Lower leg skin (tissue), 3 donors: ENCODE results near the gene UBXN6.

Experiments
- POLR2A ChIP-seq, 2 donors: fragments of 450-650 bp; IDR thresholded peaks; one replicate each; pipeline ENCODE4 v1.6.1; 2016 to 2017; ENCODE audit warnings: antibody characterized with exemption in 2 of 2, mild to moderate bottlenecking in 1 of 2, moderate library complexity in 1 of 2
- TF ChIP-seq, protein P1 (sequence below), 3 donors: fragments of 450-650 bp; IDR thresholded peaks; one replicate each; pipeline ENCODE4 v1.5.1; 2016; ENCODE audit warnings: antibody characterized with exemption in 3 of 3, mild to moderate bottlenecking in 3 of 3, moderate library complexity in 2 of 3

DNA sequence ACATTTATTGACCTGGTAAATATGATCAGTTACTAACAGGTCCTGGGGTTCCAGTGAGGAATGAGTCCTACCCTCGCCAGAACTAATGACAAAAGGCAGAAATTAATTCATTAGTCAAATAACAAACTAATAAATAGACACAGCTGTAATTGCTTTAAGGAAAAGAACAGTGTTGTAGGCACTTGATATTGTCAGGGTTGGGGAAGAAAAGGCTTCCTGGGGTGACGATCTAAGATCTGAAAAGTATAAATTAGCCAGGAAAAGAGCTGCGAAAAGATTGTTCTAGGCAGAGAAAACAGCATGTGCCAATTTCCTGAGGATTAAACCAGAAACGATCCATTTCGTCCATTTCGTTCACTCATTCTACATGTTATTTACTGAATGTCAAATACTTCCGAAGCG is 55.8 kb downstream of the UBXN6 start:
- TF ChIP-seq POLR2A (IDR thresholded peaks at IDR 0.05), result no peak
- TF ChIP-seq, protein P1, sequence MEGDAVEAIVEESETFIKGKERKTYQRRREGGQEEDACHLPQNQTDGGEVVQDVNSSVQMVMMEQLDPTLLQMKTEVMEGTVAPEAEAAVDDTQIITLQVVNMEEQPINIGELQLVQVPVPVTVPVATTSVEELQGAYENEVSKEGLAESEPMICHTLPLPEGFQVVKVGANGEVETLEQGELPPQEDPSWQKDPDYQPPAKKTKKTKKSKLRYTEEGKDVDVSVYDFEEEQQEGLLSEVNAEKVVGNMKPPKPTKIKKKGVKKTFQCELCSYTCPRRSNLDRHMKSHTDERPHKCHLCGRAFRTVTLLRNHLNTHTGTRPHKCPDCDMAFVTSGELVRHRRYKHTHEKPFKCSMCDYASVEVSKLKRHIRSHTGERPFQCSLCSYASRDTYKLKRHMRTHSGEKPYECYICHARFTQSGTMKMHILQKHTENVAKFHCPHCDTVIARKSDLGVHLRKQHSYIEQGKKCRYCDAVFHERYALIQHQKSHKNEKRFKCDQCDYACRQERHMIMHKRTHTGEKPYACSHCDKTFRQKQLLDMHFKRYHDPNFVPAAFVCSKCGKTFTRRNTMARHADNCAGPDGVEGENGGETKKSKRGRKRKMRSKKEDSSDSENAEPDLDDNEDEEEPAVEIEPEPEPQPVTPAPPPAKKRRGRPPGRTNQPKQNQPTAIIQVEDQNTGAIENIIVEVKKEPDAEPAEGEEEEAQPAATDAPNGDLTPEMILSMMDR (IDR thresholded peaks at IDR 0.05), result no peak
